Lower leg skin (tissue), 4 donors: ENCODE measurements around the gene HIGD1B. TPM values are rescaled to one million over a fixed set of nuclear protein-coding genes. Genes with fewer than 3 reads are reported as not detected.

Experiments
- DNase-seq, 2 donors: peaks; one replicate each; pipeline ENCODE4 v3.0.0-alpha.2; 2019; ENCODE audit warnings: low spot score in 2 of 2
- H3K4me3 ChIP-seq: fragments of 200-600 bp; sonication (generic); 2 replicates; pipeline ENCODE4 v1.5.1; 2017; ENCODE audit warnings: mild to moderate bottlenecking, low read depth; ENCODE audit not compliant: poor library complexity, severe bottlenecking
- POLR2A ChIP-seq, 2 donors: fragments of 450-650 bp; IDR thresholded peaks; one replicate each; pipeline ENCODE4 v1.6.1; 2016 to 2017; ENCODE audit warnings: antibody characterized with exemption in 2 of 2, mild to moderate bottlenecking in 1 of 2, moderate library complexity in 1 of 2
- WGBS, 2 donors: methylation state at CpG; one replicate each; pipeline ENCODE4 v1.1.5; 2018; 5-methylcytosine and 5-hydroxymethylcytosine counted together
- intact Hi-C: fragments of 100-400 bp; cut with DNase I; formaldehyde crosslinking; loops from one replicate; pipeline ENCODE4 v1.15.0; 2023; ENCODE audit warnings: low total_unique reads
- total RNA-seq, 4 donors: library from RNA; depleted of rRNA; stranded (reverse); fragments of >200 nt; gene quantifications; one replicate each; pipeline ENCODE4 v1.1.0, GENCODE V29; 2016
- TF ChIP-seq, protein P1 (sequence below), 3 donors: fragments of 450-650 bp; IDR thresholded peaks; one replicate each; pipeline ENCODE4 v1.5.1; 2016; ENCODE audit warnings: antibody characterized with exemption in 3 of 3, mild to moderate bottlenecking in 3 of 3, moderate library complexity in 2 of 3

Gene HIGD1B
- total RNA-seq, 4 donors from 2014 or later, result 0.52 TPM; not detected in 3

DNA sequence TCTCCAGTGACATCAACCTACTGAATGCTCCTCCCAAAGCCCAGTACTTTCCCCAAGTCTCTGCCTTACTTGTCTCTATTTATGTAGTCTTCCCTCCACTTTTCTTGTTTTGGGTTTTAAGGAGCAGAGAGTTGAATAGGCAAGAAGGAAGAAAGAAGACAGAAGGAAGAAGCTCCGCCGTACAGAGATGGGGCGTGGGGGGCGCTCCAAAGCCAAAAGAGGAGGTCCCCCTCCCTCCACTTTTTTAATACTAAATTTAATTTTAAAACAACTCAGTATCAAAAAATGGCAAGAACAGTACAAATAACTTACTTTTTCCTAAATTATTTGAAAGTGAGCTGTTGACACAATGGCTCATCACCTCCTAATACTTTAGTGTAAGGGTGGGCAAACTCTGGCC lies 47.0 kb downstream of the HIGD1B start:
- WGBS, 2 donors, result 90 to 97% methylated on average over 4 of the region's 4 CpGs
- intact Hi-C loops, result no loop called here

DNA sequence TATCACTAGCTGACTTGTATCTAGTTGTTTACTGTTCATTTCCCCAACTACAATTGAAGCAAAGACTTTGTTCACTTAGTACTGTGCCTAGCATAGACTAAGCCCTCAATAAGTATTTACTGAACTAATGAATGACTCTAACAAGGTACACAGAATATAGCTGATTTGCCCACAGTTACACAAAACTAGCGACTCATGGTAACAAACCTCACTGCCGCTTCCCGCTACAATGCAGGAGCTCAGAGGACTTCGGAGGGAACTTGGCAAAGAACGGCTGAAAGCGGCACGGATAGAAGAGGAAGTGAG lies 51.0 kb downstream of the HIGD1B start:
- TF ChIP-seq, protein P1, sequence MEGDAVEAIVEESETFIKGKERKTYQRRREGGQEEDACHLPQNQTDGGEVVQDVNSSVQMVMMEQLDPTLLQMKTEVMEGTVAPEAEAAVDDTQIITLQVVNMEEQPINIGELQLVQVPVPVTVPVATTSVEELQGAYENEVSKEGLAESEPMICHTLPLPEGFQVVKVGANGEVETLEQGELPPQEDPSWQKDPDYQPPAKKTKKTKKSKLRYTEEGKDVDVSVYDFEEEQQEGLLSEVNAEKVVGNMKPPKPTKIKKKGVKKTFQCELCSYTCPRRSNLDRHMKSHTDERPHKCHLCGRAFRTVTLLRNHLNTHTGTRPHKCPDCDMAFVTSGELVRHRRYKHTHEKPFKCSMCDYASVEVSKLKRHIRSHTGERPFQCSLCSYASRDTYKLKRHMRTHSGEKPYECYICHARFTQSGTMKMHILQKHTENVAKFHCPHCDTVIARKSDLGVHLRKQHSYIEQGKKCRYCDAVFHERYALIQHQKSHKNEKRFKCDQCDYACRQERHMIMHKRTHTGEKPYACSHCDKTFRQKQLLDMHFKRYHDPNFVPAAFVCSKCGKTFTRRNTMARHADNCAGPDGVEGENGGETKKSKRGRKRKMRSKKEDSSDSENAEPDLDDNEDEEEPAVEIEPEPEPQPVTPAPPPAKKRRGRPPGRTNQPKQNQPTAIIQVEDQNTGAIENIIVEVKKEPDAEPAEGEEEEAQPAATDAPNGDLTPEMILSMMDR (IDR thresholded peaks at IDR 0.05), result no peak
- no peak for TF ChIP-seq POLR2A (IDR thresholded peaks at IDR 0.05)
- intact Hi-C loops, result no loop called here
- H3K4me3 ChIP-seq, result peak overlapping the region; percentile 54
- 0 to 1% methylated on average over 7 of the region's 7 CpGs for WGBS, 2 donors
- no peak for DNase-seq

More for the DNA sequence above, 47.0 kb downstream of the HIGD1B start:
- no peak for TF ChIP-seq POLR2A (IDR thresholded peaks at IDR 0.05)
- TF ChIP-seq, protein P1 (IDR thresholded peaks at IDR 0.05), result no peak
- no peak for DNase-seq
- H3K4me3 ChIP-seq, result no peak overlapping the region

DNA sequence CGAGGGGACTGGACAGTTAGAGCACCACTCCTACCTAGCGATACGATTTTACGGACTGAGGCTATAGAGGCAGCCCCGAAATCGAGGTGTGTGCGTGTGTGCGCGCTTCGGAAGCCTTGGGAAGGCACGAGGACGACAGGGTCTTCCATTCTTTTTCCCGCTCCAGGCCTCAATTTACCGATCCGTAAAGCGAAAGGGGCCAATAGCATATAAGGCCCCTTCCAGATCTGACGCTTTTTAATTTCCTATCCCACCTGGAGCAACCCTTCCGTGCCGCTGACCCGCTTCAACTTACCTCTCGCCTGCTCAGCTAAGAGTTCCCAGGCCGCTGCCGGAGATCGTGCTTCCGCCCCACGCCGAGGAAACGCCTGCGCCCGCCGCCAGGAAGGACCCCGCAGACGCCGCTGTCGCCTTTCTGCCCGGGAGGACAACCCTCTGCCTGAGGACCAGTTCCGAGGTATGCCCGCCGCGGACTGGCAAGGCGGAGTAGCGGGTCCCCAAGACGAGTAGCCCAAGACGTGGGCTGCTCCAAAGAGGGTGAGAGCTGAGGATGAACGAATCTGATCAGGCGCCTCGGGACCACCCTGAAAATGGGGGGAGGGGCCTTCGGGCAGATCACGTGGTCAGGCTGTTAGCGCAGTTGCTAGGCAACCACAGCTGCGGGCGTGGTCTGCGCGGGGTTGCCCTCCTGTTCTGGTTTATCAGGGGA lies 51.5 kb downstream of the HIGD1B start, which contains the start of gene EFTUD2:
Gene EFTUD2 (minus strand): TSS at position 372 of the 709 bp plus-strand sequence. CDS start 4,924 bp downstream, outside the sequence.
- TF ChIP-seq, protein P1 (IDR thresholded peaks at IDR 0.05), result peak in 1 of 3 donors; percentile 49
- TF ChIP-seq POLR2A (IDR thresholded peaks at IDR 0.05), result no peak
- WGBS, 2 donors, result 0% methylated on average over 49 to 54 of the region's 54 CpGs
- H3K4me3 ChIP-seq, result peak within 1 kb of the TSS; percentile 54
- intact Hi-C loops, result no loop called here
- DNase-seq, result peak; percentile 89 to 98

Other genes with a start within 250 kb of the HIGD1B start
- under 1 TPM in 1 of 4 donors, not detected in 3; 0.17 TPM for gene MEIOC, start 191.4 kb upstream of the HIGD1B start, total RNA-seq
- gene CCDC43, start 158.1 kb upstream of the HIGD1B start, total RNA-seq, result 10 to 100 TPM; 13.2 to 19.2 (median 14.4) TPM
- gene DBF4B, start 139.2 kb upstream of the HIGD1B start, total RNA-seq, result 1 to 10 TPM; 1.3 to 3.5 (median 2.1) TPM
- 1 to 10 TPM in 3 of 4 donors, not detected in 1; 1.5 to 2.5 (median 2.3) TPM for gene ADAM11, start 88.9 kb upstream of the HIGD1B start, total RNA-seq
- 1 to 10 TPM in 2 of 4 donors, under 1 TPM in 2; 0.25 to 4.6 (median 1.6) TPM for gene GJC1, start 17.6 kb upstream of the HIGD1B start, total RNA-seq
- 10 to 100 TPM; 45.0 to 69.2 (median 51.5) TPM for gene EFTUD2, start 51.6 kb downstream of the HIGD1B start, total RNA-seq
- gene GFAP, start 67.6 kb downstream of the HIGD1B start, total RNA-seq, result under 1 TPM in 1 of 4 donors, not detected in 3; 0.25 TPM
- 1 to 10 TPM; 1.0 to 2.4 (median 1.5) TPM for gene KIF18B, start 99.9 kb downstream of the HIGD1B start, total RNA-seq
- gene C1QL1, start 120.4 kb downstream of the HIGD1B start, total RNA-seq, result 1 to 10 TPM in 1 of 4 donors, under 1 TPM in 3; 0.21 to 1.4 (median 0.73) TPM
- gene DCAKD, start 203.7 kb downstream of the HIGD1B start, total RNA-seq, result 10 to 100 TPM; 47.9 to 70.2 (median 61.0) TPM
- 100 to 1,000 TPM in 1 of 4 donors, 10 to 100 TPM in 3; 37.3 to 101 (median 60.3) TPM for gene NMT1, start 213.4 kb downstream of the HIGD1B start, total RNA-seq